ENCODE results near the gene RRBP1.

RRBP1 gene

GRCh38 chr20:17678886-17679285 lies 3.2 kb downstream of the RRBP1 start:
- Mint-ChIP-seq H3K27ac (no peak overlapping the region), H3K4me1 (peaks cover 50% of the 10 kb centered on the region), H3K4me3 (no peak overlapping the region), H3K9me3 (no peaks in the 10 kb centered on the region), H3K36me3 (ENCODE audit: low read depth) (peaks cover 34% of the 10 kb centered on the region), H3K27me3 (ENCODE audit: low read depth, poor library complexity) (peaks cover 3% of the 10 kb centered on the region)
- TF ChIP-seq CTCF (IDR thresholded peaks at IDR 0.05) = no peak
- DNase-seq = no peak

- Mint-ChIP-seq H3K4me3 (no peak overlapping the region), H3K4me1 (peaks cover 53% of the 10 kb centered on the region), H3K27me3 (ENCODE audit: low read depth, poor library complexity) (no peaks in the 10 kb centered on the region), H3K27ac (no peak overlapping the region), H3K9me3 (no peaks in the 10 kb centered on the region), H3K36me3 (ENCODE audit: low read depth) (peaks cover 40% of the 10 kb centered on the region)
- no peak for TF ChIP-seq CTCF (IDR thresholded peaks at IDR 0.05)
- no peak for DNase-seq
Observed at GRCh38 chr20:17678295-17678694, 3.7 kb downstream of the RRBP1 start.

- H3K36me3 Mint-ChIP-seq (ENCODE audit: low read depth) = peaks cover 52% of the 10 kb centered on the region
- no peak overlapping the region for H3K4me3 Mint-ChIP-seq
- no peak for TF ChIP-seq CTCF (IDR thresholded peaks at IDR 0.05)
- H3K27ac Mint-ChIP-seq = no peak overlapping the region
- peaks cover 57% of the 10 kb centered on the region for H3K4me1 Mint-ChIP-seq
- DNase-seq = no peak
- no peaks in the 10 kb centered on the region for H3K27me3 Mint-ChIP-seq (ENCODE audit: low read depth, poor library complexity)
- no peaks in the 10 kb centered on the region for H3K9me3 Mint-ChIP-seq
Observed at GRCh38 chr20:17676942-17677341, 5.1 kb downstream of the RRBP1 start.

GRCh38 chr20:17676378-17676759 lies 5.7 kb downstream of the RRBP1 start:
- Mint-ChIP-seq H3K4me3 (no peak overlapping the region), H3K4me1 (peaks cover 57% of the 10 kb centered on the region), H3K27me3 (ENCODE audit: low read depth, poor library complexity) (no peaks in the 10 kb centered on the region), H3K9me3 (no peaks in the 10 kb centered on the region), H3K27ac (no peak overlapping the region), H3K36me3 (ENCODE audit: low read depth) (peaks cover 57% of the 10 kb centered on the region)
- no peak for DNase-seq
- no peak for TF ChIP-seq CTCF (IDR thresholded peaks at IDR 0.05)

GRCh38 chr20:17675519-17676377 lies 6.3 kb downstream of the RRBP1 start:
- Mint-ChIP-seq H3K4me3 (no peak overlapping the region), H3K27ac (no peak overlapping the region), H3K9me3 (no peaks in the 10 kb centered on the region), H3K4me1 (peaks cover 57% of the 10 kb centered on the region), H3K36me3 (ENCODE audit: low read depth) (peaks cover 64% of the 10 kb centered on the region), H3K27me3 (ENCODE audit: low read depth, poor library complexity) (no peaks in the 10 kb centered on the region)
- TF ChIP-seq CTCF (IDR thresholded peaks at IDR 0.05) = no peak
- no peak for DNase-seq
